GM20431 (cell line): ENCODE measurements around the gene OR2T11.
"Not testable (repeated sequence)": the region's sequence is repeated elsewhere in the genome, so short reads cannot be mapped to it uniquely, and the experiment has no call there.

Experiments
- in situ Hi-C: fragments of 300-500 bp; cut with MseI, MboI; formaldehyde crosslinking; loops from one replicate; pipeline ENCODE4 v1.15.0; 2020; ENCODE audit warnings: low sequenced_read_pairs; ENCODE audit not compliant: unreplicated experiment

The OR2T11 gene

GRCh38 chr1:248634991-248635390 lies at the start of gene OR2T11:
Gene OR2T11, minus strand, starts transcription at chr1:248635091. Its CDS starts 7,963 bp downstream, at chr1:248627128.
- in situ Hi-C loops, result not testable (repeated sequence)

- in situ Hi-C loops, result no loop called here
These were observed 46.8 kb upstream of the OR2T11 start for GRCh38 chr1:248681651-248682050.

GRCh38 chr1:248670003-248670402 lies 35.1 kb upstream of the OR2T11 start:
- in situ Hi-C loops, result no loop called here

- in situ Hi-C loops, result not testable (repeated sequence)
These were observed 28.8 kb upstream of the OR2T11 start for GRCh38 chr1:248663453-248664328.

- in situ Hi-C loops, result not testable (repeated sequence)
These were observed 21.9 kb upstream of the OR2T11 start for GRCh38 chr1:248656797-248657196.

GRCh38 chr1:248655354-248655753 lies 20.5 kb upstream of the OR2T11 start, which contains the start of gene OR2T27:
Gene OR2T27, minus strand, starts transcription at chr1:248655528. Its CDS starts 4,644 bp downstream, at chr1:248650884.
- in situ Hi-C loops, result not testable (repeated sequence)

- in situ Hi-C loops, result not testable (repeated sequence)
These were observed 14.1 kb upstream of the OR2T11 start for GRCh38 chr1:248648770-248649536.

GRCh38 chr1:248645178-248645577 lies 10.3 kb upstream of the OR2T11 start, which contains the start of gene OR2T35:
Gene OR2T35, minus strand, starts transcription at chr1:248645278. Its CDS starts 6,020 bp downstream, at chr1:248639258.
- in situ Hi-C loops, result not testable (repeated sequence)

GRCh38 chr1:248642971-248643651 lies 8.2 kb upstream of the OR2T11 start:
- in situ Hi-C loops, result not testable (repeated sequence)

- in situ Hi-C loops, result not testable (repeated sequence)
These were observed 6.7 kb upstream of the OR2T11 start for GRCh38 chr1:248641583-248641982.

GRCh38 chr1:248640906-248641305 lies 6.0 kb upstream of the OR2T11 start:
- in situ Hi-C loops, result not testable (repeated sequence)

- in situ Hi-C loops, result not testable (repeated sequence)
These were observed 4.8 kb upstream of the OR2T11 start for GRCh38 chr1:248639652-248640051.

- in situ Hi-C loops, result not testable (repeated sequence)
These were observed 1.7 kb upstream of the OR2T11 start for GRCh38 chr1:248636612-248637011.

- in situ Hi-C loops, result no loop called here
These were observed 3.4 kb downstream of the OR2T11 start for GRCh38 chr1:248631354-248632008.

- in situ Hi-C loops, result no loop called here
These were observed 4.3 kb downstream of the OR2T11 start for GRCh38 chr1:248630551-248630950.

GRCh38 chr1:248627971-248628844 lies 6.7 kb downstream of the OR2T11 start:
- in situ Hi-C loops, result no loop called here

- in situ Hi-C loops, result no loop called here
These were observed 8.9 kb downstream of the OR2T11 start for GRCh38 chr1:248625971-248626370.

GRCh38 chr1:248625166-248625565 lies 9.7 kb downstream of the OR2T11 start:
- in situ Hi-C loops, result no loop called here

GRCh38 chr1:248622570-248623001 lies 12.3 kb downstream of the OR2T11 start:
- in situ Hi-C loops, result no loop called here
